ENCODE results near the gene ALG6.

DNA sequence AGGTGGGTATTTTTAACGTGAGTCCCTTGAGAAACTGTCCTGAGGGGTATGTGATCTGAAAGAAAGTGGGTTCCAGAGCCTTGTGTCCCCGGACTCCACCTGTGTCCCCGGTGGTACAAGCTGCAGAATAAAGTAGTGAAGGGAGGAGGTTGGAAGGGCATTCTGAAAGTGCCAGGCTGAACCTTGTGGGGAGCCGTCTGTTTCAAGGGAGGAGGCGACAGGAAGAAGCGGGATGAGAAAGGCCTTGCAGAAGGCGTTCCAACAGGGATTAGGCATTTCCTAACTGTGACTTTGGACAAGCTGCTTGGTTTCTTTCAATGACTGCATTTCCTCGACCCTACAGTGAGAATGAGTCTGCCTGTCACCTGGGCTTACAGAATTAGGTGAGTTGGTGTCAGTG, 39.3 kb upstream of the ALG6 start:
- TF ChIP-seq YY1 (IDR thresholded peaks at IDR 0.05; ENCODE audit: low read depth) (no peak), CREB1 (IDR thresholded peaks at IDR 0.05; ENCODE audit: low read depth) (no peak), EGR1 (IDR thresholded peaks at IDR 0.05) (no peak)

Data from Ishikawa (cell line).